Transverse colon (tissue), 4 donors: ENCODE data around the gene C1QTNF6. TPM values are rescaled to one million over a fixed set of nuclear protein-coding genes. Genes with fewer than 3 reads are reported as not detected.

Source experiments
- DNase-seq: peaks from one replicate; pipeline ENCODE4 v3.0.0-alpha.2; 2019
- H3K27ac ChIP-seq, 4 donors: fragments of 200-600 bp; sonication (generic); 2 replicates each; pipeline ENCODE4 v1.5.1; 2016 to 2018; ENCODE audit warnings: inconsistent platforms in 4 of 4
- H3K27me3 ChIP-seq: fragments of 200-600 bp; sonication (generic); 2 replicates; pipeline ENCODE4 v1.5.1; 2017; ENCODE audit warnings: inconsistent platforms
- H3K36me3 ChIP-seq, 4 donors: fragments of 200-600 bp; sonication (generic); 2 replicates each; pipeline ENCODE4 v1.5.1; 2017 to 2019; ENCODE audit warnings: inconsistent platforms in 4 of 4
- H3K4me1 ChIP-seq, 4 donors: fragments of 200-600 bp; sonication (generic); 2 replicates each; pipeline ENCODE4 v1.5.1; 2017 to 2020; ENCODE audit warnings: inconsistent platforms in 4 of 4
- H3K4me3 ChIP-seq, 4 donors: fragments of 200-600 bp; sonication (generic); 1 replicate in 1 of 4; 2 replicates in 3 of 4; pipeline versions ENCODE4 v1.5.1 to v1.6.1; 2017 to 2019; ENCODE audit warnings: inconsistent platforms in 4 of 4
- H3K9me3 ChIP-seq, 2 donors: fragments of 200-600 bp; sonication (generic); 2 replicates each; pipeline ENCODE4 v1.5.1; 2017 to 2019; ENCODE audit warnings: inconsistent platforms in 2 of 2
- EP300 ChIP-seq: sonication (generic); formaldehyde crosslinking; IDR thresholded peaks from one replicate; pipeline ENCODE4 v1.6.1; 2017; ENCODE audit warnings: antibody characterized with exemption, low read depth
- POLR2A ChIP-seq: fragments of 450-650 bp; IDR thresholded peaks from one replicate; pipeline ENCODE4 v1.6.1; 2016; ENCODE audit warnings: antibody characterized with exemption, mild to moderate bottlenecking, moderate library complexity
- POLR2AphosphoS5 ChIP-seq, 3 donors: sonication (generic); formaldehyde crosslinking; IDR thresholded peaks; one replicate each; pipeline ENCODE4 v1.6.1; 2016; ENCODE audit warnings: antibody characterized with exemption in 3 of 3
- WGBS, 2 donors: methylation state at CpG; one replicate each; pipeline ENCODE4 v1.1.5; 2018; ENCODE audit warnings: low coverage in 1 of 2; 5-methylcytosine and 5-hydroxymethylcytosine counted together
- in situ Hi-C, 4 donors: fragments of 200-750 bp; cut with MboI; loops; one replicate each; pipeline versions ENCODE4 v1.15.0 to v1.15.1; 2017; ENCODE audit warnings: low sequenced_read_pairs in 3 of 4, low pct_ligation_motif_present in 1 of 4, low pct_unique_long_range_greater_than_20kb in 1 of 4
- intact Hi-C: fragments of 100-400 bp; cut with DNase I; formaldehyde crosslinking; loops from one replicate; pipeline ENCODE4 v1.15.1; 2023; ENCODE audit warnings: low total_unique reads
- total RNA-seq, 4 donors: library from RNA; depleted of rRNA; stranded (reverse); fragments of >200 nt; gene quantifications; one replicate each; pipeline ENCODE4 v1.1.0, GENCODE V29; 2016
- TF ChIP-seq, protein P1 (sequence below), 5 experiments: fragments of 200-600 bp in 3 of 5; fragments of 450-650 bp in 2 of 5; sonication (generic) in 3 of 5; IDR thresholded peaks; 1 replicate in 2 of 5; 2 replicates in 3 of 5; pipeline ENCODE4 v1.5.1; 2016 to 2017; ENCODE audit warnings: antibody characterized with exemption in 5 of 5, inconsistent platforms in 3 of 5, mild to moderate bottlenecking in 2 of 5, moderate library complexity in 1 of 5

The C1QTNF6 gene
- total RNA-seq, 4 donors from 2014 or later, result 1.4 to 68.8 (median 7.5) TPM

DNA sequence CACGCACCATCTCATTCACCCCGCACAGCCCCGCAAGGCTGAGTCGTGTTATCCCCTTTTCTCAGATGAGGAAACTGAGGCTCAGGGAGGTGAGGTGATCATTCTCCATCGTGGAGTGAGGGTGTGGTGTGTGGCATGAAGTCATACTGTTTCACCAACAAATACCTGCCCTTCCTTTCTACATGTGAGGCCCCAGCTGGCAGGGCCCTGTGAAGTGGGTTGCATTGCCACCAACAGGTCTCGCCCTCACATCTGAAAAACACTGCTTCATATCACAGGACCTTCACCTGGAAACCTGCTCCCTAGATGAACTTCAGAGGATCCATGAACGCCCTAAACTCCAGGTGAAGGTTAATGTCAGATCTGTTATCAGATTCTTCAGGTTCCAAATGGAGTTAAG is 19.9 kb upstream of the C1QTNF6 start:
- in situ Hi-C loops, result loop anchor here in 2 of 4 donors (10.0 to 25.0 kb wide), 2 partner anchors 133 to 421 kb away; partner anchors contain the start of gene IFT27 (in 1 of the 2)
- H3K9me3 ChIP-seq, result no peaks in the 10 kb centered on the region
- no peaks in the 10 kb centered on the region for H3K36me3 ChIP-seq
- no peak overlapping the region for H3K27ac ChIP-seq
- H3K27me3 ChIP-seq, result peaks cover 23% of the 10 kb centered on the region
- TF ChIP-seq EP300 (no peak), POLR2AphosphoS5 (IDR thresholded peaks at IDR 0.05) (no peak), POLR2A (no peak)
- TF ChIP-seq, protein P1, sequence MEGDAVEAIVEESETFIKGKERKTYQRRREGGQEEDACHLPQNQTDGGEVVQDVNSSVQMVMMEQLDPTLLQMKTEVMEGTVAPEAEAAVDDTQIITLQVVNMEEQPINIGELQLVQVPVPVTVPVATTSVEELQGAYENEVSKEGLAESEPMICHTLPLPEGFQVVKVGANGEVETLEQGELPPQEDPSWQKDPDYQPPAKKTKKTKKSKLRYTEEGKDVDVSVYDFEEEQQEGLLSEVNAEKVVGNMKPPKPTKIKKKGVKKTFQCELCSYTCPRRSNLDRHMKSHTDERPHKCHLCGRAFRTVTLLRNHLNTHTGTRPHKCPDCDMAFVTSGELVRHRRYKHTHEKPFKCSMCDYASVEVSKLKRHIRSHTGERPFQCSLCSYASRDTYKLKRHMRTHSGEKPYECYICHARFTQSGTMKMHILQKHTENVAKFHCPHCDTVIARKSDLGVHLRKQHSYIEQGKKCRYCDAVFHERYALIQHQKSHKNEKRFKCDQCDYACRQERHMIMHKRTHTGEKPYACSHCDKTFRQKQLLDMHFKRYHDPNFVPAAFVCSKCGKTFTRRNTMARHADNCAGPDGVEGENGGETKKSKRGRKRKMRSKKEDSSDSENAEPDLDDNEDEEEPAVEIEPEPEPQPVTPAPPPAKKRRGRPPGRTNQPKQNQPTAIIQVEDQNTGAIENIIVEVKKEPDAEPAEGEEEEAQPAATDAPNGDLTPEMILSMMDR (IDR thresholded peaks at IDR 0.05), result no peak
- H3K4me3 ChIP-seq, result no peak overlapping the region
- WGBS, 2 donors, result 84% methylated on average over 7 of the region's 7 CpGs; no CpG with 5 or more reads in 1 of the 2 donors
- H3K4me1 ChIP-seq, result no peaks in the 10 kb centered on the region
- intact Hi-C loops, result loop anchor here (10.0 kb wide), 1 partner anchor 443 kb away; no protein-coding TSS in a partner anchor
- DNase-seq, result no peak

DNA sequence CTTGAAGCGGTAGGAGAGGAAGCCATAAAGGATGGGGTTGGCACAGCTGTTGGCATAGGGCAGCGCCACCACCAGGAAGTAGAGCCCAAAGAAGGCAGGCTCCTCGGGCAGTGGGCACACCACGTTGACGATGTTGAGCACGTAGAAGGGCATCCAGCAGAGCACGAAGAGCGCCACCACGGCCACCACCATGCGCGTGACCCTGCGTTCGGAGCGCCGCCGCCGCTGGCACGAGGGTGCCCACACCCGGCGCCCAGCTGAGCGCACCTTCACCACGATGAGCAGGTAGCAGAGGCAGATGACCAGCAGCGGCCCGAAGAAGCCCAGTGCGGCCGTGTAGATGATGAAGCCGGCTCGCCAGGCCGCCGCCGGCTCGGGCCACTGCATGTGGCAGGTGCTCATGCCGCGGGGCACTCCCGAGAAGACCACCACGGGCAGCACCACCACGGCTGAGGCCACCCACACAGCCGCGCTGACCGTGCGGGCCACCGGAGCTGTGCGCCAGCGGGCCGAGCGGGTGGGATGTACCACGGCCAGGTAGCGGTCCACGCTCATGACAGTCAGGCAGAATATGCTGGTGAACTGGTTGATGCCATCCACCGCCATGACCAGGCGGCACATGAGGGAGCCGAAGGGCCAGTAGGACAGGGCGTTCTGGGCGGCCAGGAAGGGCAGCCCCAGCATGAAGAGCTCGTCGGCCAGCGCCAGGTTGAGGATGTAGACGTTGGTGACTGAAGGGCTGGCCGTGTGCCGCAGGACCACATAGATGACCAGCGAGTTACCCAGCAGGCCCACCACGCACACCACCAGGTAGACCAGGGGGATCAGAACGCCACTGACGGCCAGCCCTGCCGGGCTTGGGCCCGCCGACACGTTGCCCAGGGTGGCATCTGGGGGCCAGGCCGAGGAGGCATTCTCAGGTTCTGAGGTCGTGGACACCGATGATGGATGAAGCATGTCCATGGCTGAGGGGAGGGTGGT is 19.1 kb upstream of the C1QTNF6 start:
- no peaks in the 10 kb centered on the region for H3K4me1 ChIP-seq
- H3K27ac ChIP-seq, result no peak overlapping the region
- peaks cover 17% of the 10 kb centered on the region for H3K27me3 ChIP-seq
- no peaks in the 10 kb centered on the region for H3K9me3 ChIP-seq
- no peak for DNase-seq
- no peak overlapping the region for H3K4me3 ChIP-seq
- in situ Hi-C loops, result loop anchor here in 2 of 4 donors (10.0 to 25.0 kb wide), 2 partner anchors 132 to 420 kb away; partner anchors contain the start of gene IFT27 (in 1 of the 2)
- no peaks in the 10 kb centered on the region for H3K36me3 ChIP-seq
- 60 to 88% methylated on average over 1 to 53 of the region's 71 CpGs for WGBS, 2 donors
- intact Hi-C loops, result loop anchor here (10.0 kb wide), 1 partner anchor 442 kb away; no protein-coding TSS in a partner anchor
- TF ChIP-seq EP300 (no peak), POLR2A (no peak), POLR2AphosphoS5 (IDR thresholded peaks at IDR 0.05) (no peak)
- TF ChIP-seq, protein P1 (IDR thresholded peaks at IDR 0.05), result no peak

DNA sequence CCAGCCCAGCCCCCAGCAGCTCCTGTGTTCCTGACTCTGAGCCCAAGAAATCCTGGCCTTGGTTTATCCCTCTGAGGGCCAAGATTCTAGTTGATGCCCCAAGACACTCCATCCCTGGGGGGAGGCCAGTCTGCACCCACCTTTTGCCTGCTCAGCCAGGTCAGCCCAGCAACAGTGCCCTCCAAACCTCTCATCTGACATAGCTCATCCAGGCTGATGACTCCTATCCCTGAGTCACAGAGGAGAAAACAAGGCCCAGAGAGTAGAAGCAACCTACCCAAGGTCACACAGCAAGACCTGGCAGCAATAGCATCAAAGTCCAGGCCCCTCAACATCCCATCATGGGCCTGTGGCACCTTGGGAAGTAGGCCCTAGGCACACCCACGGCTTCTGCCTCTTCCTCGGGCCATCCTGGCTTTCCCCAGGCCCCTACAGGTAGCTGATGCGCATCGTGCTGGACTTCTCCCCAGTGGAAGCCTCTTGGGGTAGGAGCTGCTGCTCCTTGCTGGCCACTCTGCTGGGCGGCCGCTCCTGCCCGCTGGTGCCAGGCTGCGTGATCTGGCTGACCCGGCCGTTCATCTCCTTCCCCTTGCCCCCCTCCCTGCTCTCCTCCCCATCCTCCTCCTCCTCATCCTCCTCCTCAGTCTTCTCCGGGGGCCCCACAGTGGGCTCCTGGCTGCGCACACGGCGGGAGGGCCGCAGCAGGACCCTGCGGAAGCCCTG is 18.2 kb upstream of the C1QTNF6 start:
- no peaks in the 10 kb centered on the region for H3K4me1 ChIP-seq
- H3K27me3 ChIP-seq, result peaks cover 11% of the 10 kb centered on the region
- intact Hi-C loops (loop anchor here (10.0 kb wide), 1 partner anchor 441 kb away; no protein-coding TSS in a partner anchor), in situ Hi-C loops (loop anchor here in 2 of 4 donors (10.0 to 25.0 kb wide), 2 partner anchors 131 to 419 kb away; partner anchors contain the start of gene IFT27 (in 1 of the 2))
- no peaks in the 10 kb centered on the region for H3K9me3 ChIP-seq
- H3K27ac ChIP-seq, result no peak overlapping the region
- no peaks in the 10 kb centered on the region for H3K36me3 ChIP-seq
- TF ChIP-seq, protein P1 (IDR thresholded peaks at IDR 0.05), result no peak
- TF ChIP-seq EP300 (no peak), POLR2A (no peak), POLR2AphosphoS5 (IDR thresholded peaks at IDR 0.05) (no peak)
- DNase-seq, result no peak
- 89% methylated on average over 16 of the region's 16 CpGs; no CpG with 5 or more reads in 1 of the 2 donors for WGBS, 2 donors
- H3K4me3 ChIP-seq, result no peak overlapping the region
